SU-DHL-6 (cell line): ENCODE measurements around the gene CSTF3.
"Not testable (repeated sequence)": the region's sequence is repeated elsewhere in the genome, so short reads cannot be mapped to it uniquely, and the experiment has no call there.

Experiments
- H2AFZ ChIP-seq: fragments of 200-600 bp; sonication (generic); 2 replicates; pipeline ENCODE4 v1.6.1; 2014; ENCODE audit warnings: low read depth, mild to moderate bottlenecking, moderate library complexity, mixed read lengths, antibody characterized with exemption, low read length; ENCODE audit not compliant: severe bottlenecking
- H3F3A ChIP-seq: fragments of 200-600 bp; shearing (Covaris generic); 2 replicates; pipeline ENCODE4 v1.6.0; 2016; ENCODE audit warnings: antibody characterized with exemption, mild to moderate bottlenecking; ENCODE audit not compliant: insufficient read depth
- H3K27ac ChIP-seq: fragments of 200-600 bp; sonication (generic); 2 replicates; pipeline ENCODE4 v1.5.1; 2016; ENCODE audit warnings: low read depth, mild to moderate bottlenecking, low read length, moderate library complexity, mixed read lengths
- H3K27me3 ChIP-seq: fragments of 200-600 bp; sonication (generic), shearing (Covaris generic); 2 replicates; pipeline ENCODE4 v1.6.0; 2014; ENCODE audit warnings: mild to moderate bottlenecking, low read length
- H3K36me3 ChIP-seq: fragments of 200-600 bp; sonication (generic); 2 replicates; pipeline ENCODE4 v1.6.1; 2014; ENCODE audit warnings: mild to moderate bottlenecking, low read length, mixed read lengths
- H3K4me2 ChIP-seq: fragments of 300-600, 200-600 bp; shearing (Covaris generic), sonication (generic); 2 replicates; pipeline ENCODE4 v1.6.0; 2014; ENCODE audit warnings: low read length, low read depth, mild to moderate bottlenecking; ENCODE audit not compliant: poor library complexity, severe bottlenecking
- H3K4me3 ChIP-seq: fragments of 200-600 bp; sonication (generic); 2 replicates; pipeline ENCODE4 v1.5.1; 2014; ENCODE audit warnings: antibody characterized with exemption, low read length, mild to moderate bottlenecking, mixed read lengths; ENCODE audit not compliant: insufficient read depth, poor library complexity, severe bottlenecking
- H3K79me2 ChIP-seq: fragments of 200-600 bp; sonication (generic); 2 replicates; pipeline ENCODE4 v1.6.1; 2014; ENCODE audit warnings: mild to moderate bottlenecking, low read length, moderate library complexity; ENCODE audit not compliant: insufficient read depth
- H3K9ac ChIP-seq: fragments of 200-600 bp; sonication (generic); 2 replicates; pipeline ENCODE4 v1.7.0; 2014; ENCODE audit warnings: mild to moderate bottlenecking, low read length
- H3K9me2 ChIP-seq: fragments of 200-600 bp; sonication (generic); replicated peaks from 2 replicates; pipeline ENCODE4 v1.6.1; 2014; ENCODE audit warnings: low read length; ENCODE audit not compliant: insufficient read depth
- H3K9me3 ChIP-seq: fragments of 200-600 bp; sonication (generic); 2 replicates; pipeline ENCODE4 v1.6.1; 2014; ENCODE audit warnings: low read length, mixed read lengths; ENCODE audit not compliant: insufficient read depth
- H4K20me1 ChIP-seq: fragments of 200-600 bp; sonication (generic); 2 replicates; pipeline ENCODE4 v1.6.1; 2014; ENCODE audit warnings: low read depth, mild to moderate bottlenecking, antibody characterized with exemption, low read length, moderate library complexity, mixed read lengths
- EZH2phosphoT487 ChIP-seq: fragments of 200-600 bp; sonication (generic), shearing (Covaris generic); conservative IDR thresholded peaks from 2 replicates; pipeline ENCODE4 v1.6.1; 2018; ENCODE audit warnings: mild to moderate bottlenecking, antibody characterized with exemption, low read length, moderate library complexity, mixed read lengths
- TF ChIP-seq, protein P1 (sequence below): fragments of 200-600 bp; sonication (generic); IDR thresholded peaks from one replicate; pipeline ENCODE4 v1.5.1; 2017; ENCODE audit warnings: antibody characterized with exemption, mild to moderate bottlenecking, low read length, moderate library complexity; ENCODE audit not compliant: insufficient read depth, poor library complexity, severe bottlenecking

The CSTF3 gene

DNA sequence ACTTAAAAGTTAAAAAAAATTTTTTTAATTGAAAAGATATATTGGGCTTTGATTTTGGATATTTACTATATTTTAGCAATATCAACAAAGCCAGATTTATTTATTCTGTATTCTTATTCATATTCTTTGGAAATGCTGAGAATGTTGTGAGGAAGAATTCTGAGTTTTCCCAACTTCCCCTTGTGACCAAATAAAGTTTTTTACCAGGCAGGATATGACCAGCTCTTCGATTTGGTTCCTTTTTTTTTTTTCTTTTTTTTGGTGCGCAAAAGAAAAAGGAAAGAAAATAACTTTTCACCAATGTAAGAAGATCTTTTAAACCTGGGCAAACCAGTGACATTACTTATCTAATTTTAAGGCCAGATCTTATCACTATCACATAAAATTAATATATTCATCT, 109.0 kb downstream of the CSTF3 start:
- Histone ChIP-seq H3K4me2 (no peak overlapping the region), H3K36me3 (no peaks in the 10 kb centered on the region), H3K9me2 (no peaks in the 10 kb centered on the region)

DNA sequence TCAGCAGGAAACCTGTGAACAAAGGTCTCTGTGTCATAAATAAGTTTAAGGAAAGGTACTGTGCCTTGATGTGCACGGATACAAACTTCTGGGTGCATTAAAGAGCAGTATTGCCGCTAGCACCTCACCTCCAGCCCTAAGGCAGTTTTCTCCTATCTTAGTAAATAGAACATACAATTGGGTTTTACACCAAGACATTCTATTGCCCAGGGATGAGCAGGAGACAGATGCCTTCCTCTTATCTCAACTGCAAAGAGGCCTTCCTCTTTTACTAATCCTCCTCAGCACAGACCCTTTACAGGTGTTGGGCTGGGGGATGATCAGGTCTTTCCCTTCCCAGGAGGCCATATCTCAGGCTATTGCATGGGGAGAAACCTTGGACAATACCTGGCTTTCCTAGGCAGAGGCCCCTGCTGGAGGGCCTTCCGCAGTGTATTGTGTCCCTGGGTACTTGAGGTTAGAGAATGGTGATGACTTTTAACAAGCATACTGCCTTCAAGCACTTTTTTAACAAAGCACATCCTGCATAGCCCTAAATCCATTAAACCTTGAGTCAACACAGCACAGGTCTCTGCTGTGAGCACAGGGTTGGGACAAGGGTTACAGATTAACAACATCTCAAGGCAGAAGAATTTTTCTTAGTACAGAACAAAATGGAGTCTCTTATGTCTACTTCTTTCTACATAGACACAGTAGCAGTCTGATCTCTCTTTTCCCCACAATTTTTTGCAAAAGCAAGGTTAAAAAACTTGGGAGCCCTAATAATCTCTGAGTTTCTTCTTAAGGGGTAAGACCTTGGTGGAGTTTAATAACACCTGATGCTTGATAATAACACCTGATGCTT, 111.5 kb downstream of the CSTF3 start:
- not testable (repeated sequence) for H3K4me2 ChIP-seq, H3K79me2 ChIP-seq, H3K9ac ChIP-seq, H3K36me3 ChIP-seq, H3K27me3 ChIP-seq, H3F3A ChIP-seq, H3K9me3 ChIP-seq, H4K20me1 ChIP-seq, H3K9me2 ChIP-seq, H3K4me3 ChIP-seq, H3K27ac ChIP-seq, H2AFZ ChIP-seq

More for the DNA sequence above, 109.0 kb downstream of the CSTF3 start:
- Histone ChIP-seq H3K27ac (no peak overlapping the region), H2AFZ (no peak overlapping the region), H3F3A (no peaks in the 10 kb centered on the region), H3K9me3 (no peaks in the 10 kb centered on the region), H3K79me2 (no peaks in the 10 kb centered on the region), H3K27me3 (no peaks in the 10 kb centered on the region), H3K4me3 (no peak overlapping the region), H3K9ac (no peak overlapping the region), H4K20me1 (no peaks in the 10 kb centered on the region)
- TF ChIP-seq EZH2phosphoT487, result no peak
- TF ChIP-seq, protein P1, sequence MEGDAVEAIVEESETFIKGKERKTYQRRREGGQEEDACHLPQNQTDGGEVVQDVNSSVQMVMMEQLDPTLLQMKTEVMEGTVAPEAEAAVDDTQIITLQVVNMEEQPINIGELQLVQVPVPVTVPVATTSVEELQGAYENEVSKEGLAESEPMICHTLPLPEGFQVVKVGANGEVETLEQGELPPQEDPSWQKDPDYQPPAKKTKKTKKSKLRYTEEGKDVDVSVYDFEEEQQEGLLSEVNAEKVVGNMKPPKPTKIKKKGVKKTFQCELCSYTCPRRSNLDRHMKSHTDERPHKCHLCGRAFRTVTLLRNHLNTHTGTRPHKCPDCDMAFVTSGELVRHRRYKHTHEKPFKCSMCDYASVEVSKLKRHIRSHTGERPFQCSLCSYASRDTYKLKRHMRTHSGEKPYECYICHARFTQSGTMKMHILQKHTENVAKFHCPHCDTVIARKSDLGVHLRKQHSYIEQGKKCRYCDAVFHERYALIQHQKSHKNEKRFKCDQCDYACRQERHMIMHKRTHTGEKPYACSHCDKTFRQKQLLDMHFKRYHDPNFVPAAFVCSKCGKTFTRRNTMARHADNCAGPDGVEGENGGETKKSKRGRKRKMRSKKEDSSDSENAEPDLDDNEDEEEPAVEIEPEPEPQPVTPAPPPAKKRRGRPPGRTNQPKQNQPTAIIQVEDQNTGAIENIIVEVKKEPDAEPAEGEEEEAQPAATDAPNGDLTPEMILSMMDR, result no peak

DNA sequence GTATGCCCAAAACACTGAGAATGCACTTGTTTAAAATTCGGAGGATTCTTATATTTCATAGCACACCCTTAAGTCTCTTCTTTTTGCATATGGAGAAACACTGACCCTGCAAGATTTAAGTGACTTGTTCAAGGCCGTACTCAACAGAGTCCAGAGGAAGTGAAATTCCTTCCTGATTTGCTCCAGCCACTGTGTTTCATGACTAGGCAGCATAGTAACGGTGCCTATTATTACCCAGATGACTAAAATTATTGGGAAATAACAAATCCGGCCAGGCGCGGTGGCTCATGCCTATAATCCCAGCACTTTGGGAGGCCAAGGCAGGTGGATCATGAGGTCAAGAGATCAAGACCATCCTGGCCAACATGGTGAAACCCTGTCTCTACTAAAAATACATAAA, 112.6 kb downstream of the CSTF3 start:
- H4K20me1 ChIP-seq, H3K27ac ChIP-seq, H3K9me3 ChIP-seq, H3K4me3 ChIP-seq, H3F3A ChIP-seq, H3K9me2 ChIP-seq, H3K27me3 ChIP-seq, H3K79me2 ChIP-seq, H3K9ac ChIP-seq, H3K36me3 ChIP-seq, H2AFZ ChIP-seq, H3K4me2 ChIP-seq: not testable (repeated sequence)

DNA sequence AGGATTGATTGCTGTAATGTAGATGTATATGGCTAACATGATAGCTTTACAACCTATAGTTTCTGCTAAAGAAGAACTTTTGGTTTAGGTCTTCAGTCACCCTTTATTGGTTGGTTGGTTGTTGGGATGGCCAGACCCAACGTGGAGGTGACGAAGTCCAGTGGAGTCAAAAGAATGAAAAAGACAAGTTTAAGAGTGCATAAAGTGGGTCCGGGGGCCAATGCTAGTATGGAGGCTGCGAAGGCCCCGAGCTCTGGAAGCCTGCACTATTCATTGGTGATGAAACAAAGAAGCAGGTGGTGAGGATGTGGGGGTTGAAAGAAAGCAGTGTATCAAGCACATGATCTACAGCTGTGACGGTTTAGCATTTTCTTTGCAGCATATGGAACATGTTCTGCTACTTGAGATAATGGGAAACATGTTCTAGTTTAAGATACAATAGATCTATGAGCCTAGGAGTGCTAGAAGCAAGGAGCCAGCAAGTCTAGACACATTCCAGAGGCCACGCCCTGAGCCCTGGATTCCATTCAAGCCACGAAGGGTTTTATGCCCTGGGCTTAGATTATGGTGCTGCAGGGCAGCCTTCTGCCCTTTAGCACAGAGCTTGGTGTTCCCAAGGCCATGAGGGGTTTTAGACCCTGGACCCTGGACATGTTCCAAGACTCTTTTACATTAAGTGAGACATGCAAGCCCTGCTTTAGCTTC, 115.6 kb downstream of the CSTF3 start:
- Histone ChIP-seq H3K9me2 (no peaks in the 10 kb centered on the region), H2AFZ (no peak overlapping the region), H3K27ac (no peak overlapping the region), H3K9ac (no peak overlapping the region), H3K27me3 (no peaks in the 10 kb centered on the region), H3K79me2 (no peaks in the 10 kb centered on the region), H3K9me3 (no peaks in the 10 kb centered on the region), H4K20me1 (no peaks in the 10 kb centered on the region), H3K36me3 (no peaks in the 10 kb centered on the region), H3F3A (peaks cover 5% of the 10 kb centered on the region), H3K4me2 (no peak overlapping the region), H3K4me3 (no peak overlapping the region)
- TF ChIP-seq EZH2phosphoT487, result no peak
- TF ChIP-seq, protein P1, result no peak
